Measurements from ENCODE around the gene TSHR.
"Not testable (repeated sequence)": the region's sequence is repeated elsewhere in the genome, so short reads cannot be mapped to it uniquely, and the experiment has no call there.

The TSHR gene

GRCh38 chr14:80944861-80945617, 10.4 kb upstream of the TSHR start:
- H4K8ac ChIP-seq (ENCODE audit: low read depth, low read length): no peak overlapping the region
- no peak overlapping the region for H2BK15ac ChIP-seq (replicated peaks; ENCODE audit: low read depth)
- no peak overlapping the region for H3K18ac ChIP-seq (ENCODE audit: low read length)
- H2AK5ac ChIP-seq (ENCODE audit: low read length): no peak overlapping the region
- H3K4ac ChIP-seq (ENCODE audit: low read depth, low read length): no peak overlapping the region
- H3K79me1 ChIP-seq (ENCODE audit: low read length): peaks cover 5% of the 10 kb centered on the region
- H3K4me3 ChIP-seq (ENCODE audit: low read length): no peak overlapping the region
- no peak overlapping the region for H2BK5ac ChIP-seq (ENCODE audit: low read length)
- WGBS (ENCODE audit: extremely low coverage, insufficient coverage, low lambda C conversion rate): no CpG with 5 or more reads among the region's 5 CpGs
- H3K9ac ChIP-seq (ENCODE audit: low read length): no peak overlapping the region
- no peak overlapping the region for H3K56ac ChIP-seq (ENCODE audit: low read length)
- H2BK120ac ChIP-seq (ENCODE audit: low read depth, low read length): no peak overlapping the region
- no peaks in the 10 kb centered on the region for H3K4me1 ChIP-seq (ENCODE audit: control insufficient read depth, low read depth, low read length)
- H3K79me2 ChIP-seq (ENCODE audit: control insufficient read depth, insufficient read depth, low read length): peaks cover 3% of the 10 kb centered on the region
- no peak overlapping the region for H3K27ac ChIP-seq (ENCODE audit: low read depth, low read length)
- no peaks in the 10 kb centered on the region for H3K27me3 ChIP-seq (ENCODE audit: insufficient read depth, low read length, poor library complexity)
- no peak overlapping the region for H3K23ac ChIP-seq (ENCODE audit: low read length)
- no peak for DNase-seq
- no peaks in the 10 kb centered on the region for H3K36me3 ChIP-seq (ENCODE audit: control insufficient read depth, insufficient read depth, low read length)
- H3K4me2 ChIP-seq (ENCODE audit: low read length): no peak overlapping the region
- no peak overlapping the region for H4K5ac ChIP-seq (ENCODE audit: low read length)

- Histone ChIP-seq H3K27me3 (ENCODE audit: insufficient read depth, low read length, poor library complexity) (no peaks in the 10 kb centered on the region), H3K4ac (ENCODE audit: low read depth, low read length) (no peak overlapping the region), H3K79me1 (ENCODE audit: low read length) (no peaks in the 10 kb centered on the region), H4K5ac (ENCODE audit: low read length) (no peak overlapping the region), H3K4me1 (ENCODE audit: control insufficient read depth, low read depth, low read length) (no peaks in the 10 kb centered on the region), H3K27ac (ENCODE audit: low read depth, low read length) (no peak overlapping the region), H3K23ac (ENCODE audit: low read length) (no peak overlapping the region), H2BK5ac (ENCODE audit: low read length) (no peak overlapping the region), H3K36me3 (ENCODE audit: control insufficient read depth, insufficient read depth, low read length) (no peaks in the 10 kb centered on the region), H3K9ac (ENCODE audit: low read length) (no peak overlapping the region), H3K56ac (ENCODE audit: low read length) (no peak overlapping the region), H3K79me2 (ENCODE audit: control insufficient read depth, insufficient read depth, low read length) (no peaks in the 10 kb centered on the region), H2AK5ac (ENCODE audit: low read length) (no peak overlapping the region), H3K4me3 (ENCODE audit: low read length) (no peak overlapping the region), H3K4me2 (ENCODE audit: low read length) (no peak overlapping the region), H2BK120ac (ENCODE audit: low read depth, low read length) (no peak overlapping the region), H3K18ac (ENCODE audit: low read length) (no peak overlapping the region), H2BK15ac (replicated peaks; ENCODE audit: low read depth) (no peak overlapping the region), H4K8ac (ENCODE audit: low read depth, low read length) (no peak overlapping the region)
- no CpG with 5 or more reads among the region's 1 CpG for WGBS (ENCODE audit: extremely low coverage, insufficient coverage, low lambda C conversion rate)
- DNase-seq: no peak
Measured at GRCh38 chr14:80946187-80946586, 9.2 kb upstream of the TSHR start.

- H4K8ac ChIP-seq (ENCODE audit: low read depth, low read length): no peak overlapping the region
- no peak for DNase-seq
- no peak overlapping the region for H2BK120ac ChIP-seq (ENCODE audit: low read depth, low read length)
- no peaks in the 10 kb centered on the region for H3K4me1 ChIP-seq (ENCODE audit: control insufficient read depth, low read depth, low read length)
- no peak overlapping the region for H3K4me3 ChIP-seq (ENCODE audit: low read length)
- H3K9ac ChIP-seq (ENCODE audit: low read length): no peak overlapping the region
- no peak overlapping the region for H3K23ac ChIP-seq (ENCODE audit: low read length)
- no peak overlapping the region for H4K5ac ChIP-seq (ENCODE audit: low read length)
- no peaks in the 10 kb centered on the region for H3K79me1 ChIP-seq (ENCODE audit: low read length)
- no peak overlapping the region for H2BK5ac ChIP-seq (ENCODE audit: low read length)
- no peak overlapping the region for H3K4ac ChIP-seq (ENCODE audit: low read depth, low read length)
- no peak overlapping the region for H3K18ac ChIP-seq (ENCODE audit: low read length)
- H3K79me2 ChIP-seq (ENCODE audit: control insufficient read depth, insufficient read depth, low read length): no peaks in the 10 kb centered on the region
- no peaks in the 10 kb centered on the region for H3K27me3 ChIP-seq (ENCODE audit: insufficient read depth, low read length, poor library complexity)
- H2BK15ac ChIP-seq (replicated peaks; ENCODE audit: low read depth): no peak overlapping the region
- H3K36me3 ChIP-seq (ENCODE audit: control insufficient read depth, insufficient read depth, low read length): no peaks in the 10 kb centered on the region
- WGBS (ENCODE audit: extremely low coverage, insufficient coverage, low lambda C conversion rate): no CpG with 5 or more reads among the region's 4 CpGs
- no peak overlapping the region for H3K4me2 ChIP-seq (ENCODE audit: low read length)
- H3K27ac ChIP-seq (ENCODE audit: low read depth, low read length): no peak overlapping the region
- H3K56ac ChIP-seq (ENCODE audit: low read length): no peak overlapping the region
- no peak overlapping the region for H2AK5ac ChIP-seq (ENCODE audit: low read length)
Measured at GRCh38 chr14:80946797-80947196, 8.6 kb upstream of the TSHR start.

- Histone ChIP-seq H3K9ac (ENCODE audit: low read length) (no peak overlapping the region), H3K4ac (ENCODE audit: low read depth, low read length) (no peak overlapping the region), H3K4me3 (ENCODE audit: low read length) (no peak overlapping the region), H4K5ac (ENCODE audit: low read length) (no peak overlapping the region), H3K79me1 (ENCODE audit: low read length) (no peaks in the 10 kb centered on the region), H3K4me1 (ENCODE audit: control insufficient read depth, low read depth, low read length) (no peaks in the 10 kb centered on the region), H4K8ac (ENCODE audit: low read depth, low read length) (no peak overlapping the region), H2AK5ac (ENCODE audit: low read length) (no peak overlapping the region), H3K27ac (ENCODE audit: low read depth, low read length) (no peak overlapping the region), H3K79me2 (ENCODE audit: control insufficient read depth, insufficient read depth, low read length) (no peaks in the 10 kb centered on the region), H3K23ac (ENCODE audit: low read length) (no peak overlapping the region), H3K27me3 (ENCODE audit: insufficient read depth, low read length, poor library complexity) (no peaks in the 10 kb centered on the region), H3K4me2 (ENCODE audit: low read length) (no peak overlapping the region), H2BK120ac (ENCODE audit: low read depth, low read length) (no peak overlapping the region), H3K18ac (ENCODE audit: low read length) (no peak overlapping the region), H3K36me3 (ENCODE audit: control insufficient read depth, insufficient read depth, low read length) (no peaks in the 10 kb centered on the region), H3K56ac (ENCODE audit: low read length) (no peak overlapping the region), H2BK5ac (ENCODE audit: low read length) (no peak overlapping the region), H2BK15ac (replicated peaks; ENCODE audit: low read depth) (no peak overlapping the region)
- DNase-seq: no peak
- WGBS (ENCODE audit: extremely low coverage, insufficient coverage, low lambda C conversion rate): no CpG with 5 or more reads among the region's 1 CpG
Measured at GRCh38 chr14:80948291-80948690, 7.1 kb upstream of the TSHR start.

GRCh38 chr14:80951491-80951890, 3.9 kb upstream of the TSHR start:
- Histone ChIP-seq H3K79me1 (ENCODE audit: low read length) (no peaks in the 10 kb centered on the region), H3K4me2 (ENCODE audit: low read length) (no peak overlapping the region), H3K79me2 (ENCODE audit: control insufficient read depth, insufficient read depth, low read length) (no peaks in the 10 kb centered on the region), H3K4me3 (ENCODE audit: low read length) (no peak overlapping the region), H3K27ac (ENCODE audit: low read depth, low read length) (no peak overlapping the region), H3K4me1 (ENCODE audit: control insufficient read depth, low read depth, low read length) (no peaks in the 10 kb centered on the region), H3K36me3 (ENCODE audit: control insufficient read depth, insufficient read depth, low read length) (no peaks in the 10 kb centered on the region), H3K27me3 (ENCODE audit: insufficient read depth, low read length, poor library complexity) (no peaks in the 10 kb centered on the region), H4K5ac (ENCODE audit: low read length) (no peak overlapping the region), H2BK15ac (replicated peaks; ENCODE audit: low read depth) (no peak overlapping the region), H2BK5ac (ENCODE audit: low read length) (no peak overlapping the region), H3K9ac (ENCODE audit: low read length) (no peak overlapping the region), H3K56ac (ENCODE audit: low read length) (no peak overlapping the region), H3K4ac (ENCODE audit: low read depth, low read length) (no peak overlapping the region), H4K8ac (ENCODE audit: low read depth, low read length) (no peak overlapping the region), H3K23ac (ENCODE audit: low read length) (no peak overlapping the region), H2BK120ac (ENCODE audit: low read depth, low read length) (no peak overlapping the region), H3K18ac (ENCODE audit: low read length) (no peak overlapping the region), H2AK5ac (ENCODE audit: low read length) (no peak overlapping the region)
- no peak for DNase-seq
- WGBS (ENCODE audit: extremely low coverage, insufficient coverage, low lambda C conversion rate): no CpG with 5 or more reads among the region's 4 CpGs

- not testable (repeated sequence) for H3K36me3 ChIP-seq (ENCODE audit: control insufficient read depth, insufficient read depth, low read length); DNase-seq; H2BK15ac ChIP-seq (replicated peaks; ENCODE audit: low read depth); H2AK5ac ChIP-seq (ENCODE audit: low read length); H3K9ac ChIP-seq (ENCODE audit: low read length); H3K18ac ChIP-seq (ENCODE audit: low read length); H4K5ac ChIP-seq (ENCODE audit: low read length); H2BK5ac ChIP-seq (ENCODE audit: low read length); H3K4me2 ChIP-seq (ENCODE audit: low read length); H2BK120ac ChIP-seq (ENCODE audit: low read depth, low read length); H4K8ac ChIP-seq (ENCODE audit: low read depth, low read length); H3K56ac ChIP-seq (ENCODE audit: low read length); H3K4me3 ChIP-seq (ENCODE audit: low read length); H3K4me1 ChIP-seq (ENCODE audit: control insufficient read depth, low read depth, low read length); H3K23ac ChIP-seq (ENCODE audit: low read length); H3K27ac ChIP-seq (ENCODE audit: low read depth, low read length); H3K27me3 ChIP-seq (ENCODE audit: insufficient read depth, low read length, poor library complexity); H3K79me1 ChIP-seq (ENCODE audit: low read length); H3K4ac ChIP-seq (ENCODE audit: low read depth, low read length); H3K79me2 ChIP-seq (ENCODE audit: control insufficient read depth, insufficient read depth, low read length)
- WGBS (ENCODE audit: extremely low coverage, insufficient coverage, low lambda C conversion rate): no CpG with 5 or more reads among the region's 18 CpGs
Measured at GRCh38 chr14:80953211-80953610, 2.2 kb upstream of the TSHR start.

All from mesendoderm (in vitro differentiated cells).